Prostate gland (tissue), 2 donors: Measurements from ENCODE around the gene SAMD9. TPM values are rescaled to one million over a fixed set of nuclear protein-coding genes. Genes with fewer than 3 reads are reported as not detected.

Experiments
- DNase-seq: peaks from one replicate; pipeline ENCODE4 v3.0.0-alpha.2; 2019; ENCODE audit warnings: low spot score
- H3K27ac ChIP-seq, 2 donors: fragments of 200-600 bp; sonication (generic); 2 replicates each; pipeline ENCODE4 v1.5.1; 2017 to 2019
- H3K27me3 ChIP-seq: fragments of 200-600 bp; sonication (generic); replicated peaks from 2 replicates; pipeline ENCODE4 v1.5.1; 2019; ENCODE audit not compliant: insufficient read depth
- H3K36me3 ChIP-seq, 2 donors: fragments of 200-600 bp; sonication (generic); 1 replicate in 1 of 2; 2 replicates in 1 of 2; pipeline versions ENCODE4 v1.5.1 to v1.8.1; 2017 to 2019
- H3K4me1 ChIP-seq: fragments of 200-600 bp; sonication (generic); replicated peaks from 2 replicates; pipeline ENCODE4 v1.5.1; 2019
- H3K4me3 ChIP-seq, 2 donors: fragments of 200-600 bp; sonication (generic); 2 replicates each; pipeline ENCODE4 v1.5.1; 2017 to 2019
- H3K9me3 ChIP-seq: fragments of 200-600 bp; sonication (generic); 2 replicates; pipeline ENCODE4 v1.5.1; 2017
- POLR2A ChIP-seq: fragments of 450-650 bp; IDR thresholded peaks from one replicate; pipeline ENCODE4 v1.6.1; 2016; ENCODE audit warnings: antibody characterized with exemption, mild to moderate bottlenecking
- POLR2AphosphoS5 ChIP-seq: sonication (generic); formaldehyde crosslinking; IDR thresholded peaks from one replicate; pipeline ENCODE4 v1.6.1; 2017; ENCODE audit warnings: antibody characterized with exemption
- WGBS: methylation state at CpG from one replicate; pipeline ENCODE4 v1.1.5; 2018; 5-methylcytosine and 5-hydroxymethylcytosine counted together
- intact Hi-C: fragments of 100-400 bp; cut with DNase I; formaldehyde crosslinking; loops from one replicate; pipeline ENCODE4 v1.14.2; 2022
- total RNA-seq, 2 donors: library from RNA; depleted of rRNA; stranded (reverse); fragments of >200 nt; gene quantifications; one replicate each; pipeline ENCODE4 v1.1.0, GENCODE V29; 2016
- TF ChIP-seq, protein P1 (sequence below), 4 experiments: fragments of 200-600 bp in 2 of 4; fragments of 450-650 bp in 2 of 4; sonication (generic) in 2 of 4; IDR thresholded peaks; 1 replicate in 3 of 4; 2 replicates in 1 of 4; pipeline ENCODE4 v1.5.1; 2016 to 2019; ENCODE audit warnings: antibody characterized with exemption in 4 of 4, mild to moderate bottlenecking in 2 of 4, moderate library complexity in 2 of 4

The SAMD9 gene
- total RNA-seq, 2 donors from 2014 or later, result 4.2 to 6.0 TPM

DNA sequence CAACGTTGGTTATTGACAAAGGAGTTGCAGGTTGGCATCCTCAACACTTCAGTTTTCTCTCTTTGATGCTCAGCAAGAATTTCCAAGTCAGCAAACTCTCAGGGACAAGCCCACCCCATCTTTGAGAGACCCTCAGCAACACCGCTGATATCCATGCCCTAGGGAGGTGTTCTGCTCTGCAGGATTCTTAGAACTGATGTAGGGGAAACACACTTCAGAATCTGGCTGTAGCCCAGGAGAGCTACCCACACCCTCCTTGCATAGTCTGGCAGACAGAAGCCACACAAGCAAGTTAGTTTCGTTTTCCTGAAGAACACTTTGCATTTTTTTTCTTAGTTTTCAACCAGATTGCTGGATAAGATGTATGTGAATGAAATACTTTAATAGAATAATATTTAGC is 29.6 kb upstream of the SAMD9 start:
- Histone ChIP-seq H3K27ac (no peak overlapping the region), H3K27me3 (no peaks in the 10 kb centered on the region), H3K9me3 (no peaks in the 10 kb centered on the region), H3K4me1 (no peaks in the 10 kb centered on the region), H3K4me3 (peak overlapping the region; percentile 17 to 18), H3K36me3 (no peaks in the 10 kb centered on the region)
- peak; percentile 9 for DNase-seq
- WGBS, result 10% methylated on average over 3 of the region's 3 CpGs
- intact Hi-C loops, result no loop called here
- TF ChIP-seq, protein P1, sequence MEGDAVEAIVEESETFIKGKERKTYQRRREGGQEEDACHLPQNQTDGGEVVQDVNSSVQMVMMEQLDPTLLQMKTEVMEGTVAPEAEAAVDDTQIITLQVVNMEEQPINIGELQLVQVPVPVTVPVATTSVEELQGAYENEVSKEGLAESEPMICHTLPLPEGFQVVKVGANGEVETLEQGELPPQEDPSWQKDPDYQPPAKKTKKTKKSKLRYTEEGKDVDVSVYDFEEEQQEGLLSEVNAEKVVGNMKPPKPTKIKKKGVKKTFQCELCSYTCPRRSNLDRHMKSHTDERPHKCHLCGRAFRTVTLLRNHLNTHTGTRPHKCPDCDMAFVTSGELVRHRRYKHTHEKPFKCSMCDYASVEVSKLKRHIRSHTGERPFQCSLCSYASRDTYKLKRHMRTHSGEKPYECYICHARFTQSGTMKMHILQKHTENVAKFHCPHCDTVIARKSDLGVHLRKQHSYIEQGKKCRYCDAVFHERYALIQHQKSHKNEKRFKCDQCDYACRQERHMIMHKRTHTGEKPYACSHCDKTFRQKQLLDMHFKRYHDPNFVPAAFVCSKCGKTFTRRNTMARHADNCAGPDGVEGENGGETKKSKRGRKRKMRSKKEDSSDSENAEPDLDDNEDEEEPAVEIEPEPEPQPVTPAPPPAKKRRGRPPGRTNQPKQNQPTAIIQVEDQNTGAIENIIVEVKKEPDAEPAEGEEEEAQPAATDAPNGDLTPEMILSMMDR (IDR thresholded peaks at IDR 0.05), result no peak
- no peak for TF ChIP-seq POLR2AphosphoS5

- Histone ChIP-seq H3K9me3 (no peaks in the 10 kb centered on the region), H3K4me1 (no peaks in the 10 kb centered on the region), H3K4me3 (no peak overlapping the region), H3K27me3 (no peaks in the 10 kb centered on the region), H3K27ac (no peak overlapping the region), H3K36me3 (no peaks in the 10 kb centered on the region)
- TF ChIP-seq POLR2A (no peak), POLR2AphosphoS5 (no peak)
- TF ChIP-seq, protein P1 (IDR thresholded peaks at IDR 0.05), result no peak
- no peak for DNase-seq
- 63% methylated on average over 5 of the region's 5 CpGs for WGBS
- intact Hi-C loops, result no loop called here
Measured at GRCh38 chr7:93146472-93147141, 28.8 kb upstream of the SAMD9 start.

- Histone ChIP-seq H3K27ac (no peak overlapping the region), H3K9me3 (no peaks in the 10 kb centered on the region), H3K27me3 (no peaks in the 10 kb centered on the region), H3K4me1 (no peaks in the 10 kb centered on the region), H3K36me3 (no peaks in the 10 kb centered on the region), H3K4me3 (no peak overlapping the region)
- intact Hi-C loops, result no loop called here
- WGBS, result 30% methylated on average over 1 of the region's 1 CpG
- TF ChIP-seq, protein P1 (IDR thresholded peaks at IDR 0.05), result no peak
- TF ChIP-seq POLR2AphosphoS5 (no peak), POLR2A (no peak)
- no peak for DNase-seq
Measured at GRCh38 chr7:93146036-93146435, 28.3 kb upstream of the SAMD9 start.

DNA sequence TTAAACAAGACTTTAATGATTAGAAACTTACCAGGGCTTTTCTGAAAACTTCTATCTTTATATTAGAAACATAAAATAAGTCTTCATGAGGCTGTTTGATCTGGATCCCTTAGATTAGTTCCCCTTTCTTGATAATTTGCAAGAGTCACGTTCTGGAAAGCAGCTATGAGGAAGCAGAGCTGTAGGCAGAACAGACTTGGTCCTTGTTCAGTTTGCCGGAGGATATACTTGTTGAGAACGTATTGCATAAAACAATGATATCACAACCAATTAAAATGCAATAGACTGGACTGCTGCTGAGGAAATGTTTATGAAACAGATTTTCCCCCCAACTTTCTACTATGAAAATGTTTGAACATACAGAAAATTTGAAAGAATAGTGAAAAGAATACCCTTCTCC is 27.6 kb upstream of the SAMD9 start:
- no peaks in the 10 kb centered on the region for H3K9me3 ChIP-seq
- intact Hi-C loops, result no loop called here
- no peaks in the 10 kb centered on the region for H3K4me1 ChIP-seq
- TF ChIP-seq, protein P1 (IDR thresholded peaks at IDR 0.05), result no peak
- TF ChIP-seq POLR2A (no peak), POLR2AphosphoS5 (no peak)
- WGBS, result 75% methylated on average over 3 of the region's 3 CpGs
- H3K36me3 ChIP-seq, result no peaks in the 10 kb centered on the region
- DNase-seq, result no peak
- H3K27me3 ChIP-seq, result no peaks in the 10 kb centered on the region
- no peak overlapping the region for H3K27ac ChIP-seq
- H3K4me3 ChIP-seq, result no peak overlapping the region

GRCh38 chr7:93142127-93142526 is 24.3 kb upstream of the SAMD9 start:
- WGBS, result 98% methylated on average over 1 of the region's 1 CpG
- TF ChIP-seq POLR2AphosphoS5, result no peak
- TF ChIP-seq, protein P1 (IDR thresholded peaks at IDR 0.05), result no peak
- no peaks in the 10 kb centered on the region for H3K9me3 ChIP-seq
- no peak overlapping the region for H3K27ac ChIP-seq
- H3K36me3 ChIP-seq, result no peaks in the 10 kb centered on the region
- intact Hi-C loops, result no loop called here
- no peak for DNase-seq
- no peaks in the 10 kb centered on the region for H3K27me3 ChIP-seq
- no peak overlapping the region for H3K4me3 ChIP-seq
- no peaks in the 10 kb centered on the region for H3K4me1 ChIP-seq
